Keratinocyte (primary cell): Measurements from ENCODE around the gene RGS13. TPM values are rescaled to one million over a fixed set of nuclear protein-coding genes. Genes with fewer than 3 reads are reported as not detected.

Source experiments
- DNase-seq: peaks from one replicate; pipeline ENCODE4 v3.0.0-alpha.2; 2011; ENCODE audit warnings: low read depth, missing footprints, low spot score
- FAIRE-seq: peaks from 2 replicates; lab custom pipeline; 2011; peaks lifted over from hg19 to GRCh38; lab: Jason Lieb, UNC
- H2AFZ ChIP-seq: 2 replicates; pipeline ENCODE4 v1.6.0; 2012; ENCODE audit warnings: low read length, control low read depth, inconsistent platforms; ENCODE audit not compliant: control insufficient read depth
- H3K27ac ChIP-seq: 2 replicates; pipeline ENCODE4 v1.5.1; 2011; ENCODE audit warnings: low read length; ENCODE audit not compliant: control insufficient read depth, insufficient read depth
- H3K27me3 ChIP-seq: 3 replicates; pipeline ENCODE4 v1.6.0; 2011; ENCODE audit warnings: low read length; ENCODE audit not compliant: control insufficient read depth, insufficient read depth; ENCODE audit errors: extremely low read depth
- H3K36me3 ChIP-seq, 2 experiments: 2 replicates in 1 of 2; 3 replicates in 1 of 2; pipeline ENCODE4 v1.5.1; 2011; ENCODE audit warnings: low read length in 2 of 2, mild to moderate bottlenecking in 1 of 2; ENCODE audit not compliant: control insufficient read depth in 2 of 2, insufficient read depth in 2 of 2; ENCODE audit errors: extremely low read depth in 1 of 2
- H3K4me1 ChIP-seq: 3 replicates; pipeline ENCODE4 v1.5.1; 2011; ENCODE audit warnings: low read length; ENCODE audit not compliant: control insufficient read depth, insufficient read depth; ENCODE audit errors: extremely low read depth
- H3K4me2 ChIP-seq: 3 replicates; pipeline ENCODE4 v1.6.0; 2011; ENCODE audit warnings: low read depth, low read length; ENCODE audit not compliant: control insufficient read depth, insufficient read depth; ENCODE audit errors: extremely low read depth
- H3K4me3 ChIP-seq, 3 experiments: fragments of 200-600 bp in 1 of 3; sonication (generic) in 1 of 3; 2 replicates in 2 of 3; 3 replicates in 1 of 3; pipeline ENCODE4 v1.5.1; 2011 to 2016; ENCODE audit warnings: low read length in 3 of 3, mild to moderate bottlenecking in 3 of 3, control low read depth in 2 of 3, inconsistent platforms in 1 of 3, low read depth in 1 of 3, mixed read lengths in 1 of 3, mixed run types in 1 of 3, moderate library complexity in 1 of 3; ENCODE audit not compliant: control insufficient read depth in 2 of 3, insufficient read depth in 2 of 3; ENCODE audit errors: extremely low read depth in 1 of 3
- H3K79me2 ChIP-seq: 2 replicates; pipeline ENCODE4 v1.6.0; 2012; ENCODE audit warnings: low read length; ENCODE audit not compliant: control insufficient read depth, insufficient read depth
- H3K9ac ChIP-seq: 3 replicates; pipeline ENCODE4 v1.6.0; 2011; ENCODE audit warnings: low read length; ENCODE audit not compliant: control insufficient read depth, insufficient read depth; ENCODE audit errors: extremely low read depth
- H3K9me1 ChIP-seq: 3 replicates; pipeline ENCODE4 v1.6.0; 2011; ENCODE audit warnings: low read length; ENCODE audit not compliant: control insufficient read depth, insufficient read depth; ENCODE audit errors: extremely low read depth
- H3K9me3 ChIP-seq: 2 replicates; pipeline ENCODE4 v1.5.1; 2012; ENCODE audit warnings: low read depth, low read length; ENCODE audit not compliant: control insufficient read depth
- H4K20me1 ChIP-seq: 3 replicates; pipeline ENCODE4 v1.6.0; 2011; ENCODE audit warnings: low read length; ENCODE audit not compliant: control insufficient read depth, insufficient read depth; ENCODE audit errors: extremely low read depth
- CTCF ChIP-seq, 3 experiments: IDR thresholded peaks in 1 of 3; conservative IDR thresholded peaks in 1 of 3; optimal IDR thresholded peaks in 1 of 3; 2 replicates in 2 of 3; 3 replicates in 1 of 3; pipeline versions ENCODE3 to v1.5.1; 2011; ENCODE audit warnings: low read length in 3 of 3, mild to moderate bottlenecking in 3 of 3, moderate library complexity in 2 of 3, control low read depth in 1 of 3, inconsistent platforms in 1 of 3; ENCODE audit not compliant: insufficient read depth in 2 of 3; ENCODE audit errors: extremely low read depth in 1 of 3
- EZH2 ChIP-seq: IDR thresholded peaks from one replicate; pipeline ENCODE4 v1.6.1; 2012; ENCODE audit warnings: inconsistent platforms, mild to moderate bottlenecking, low read length, moderate library complexity
- dilution Hi-C: fragments of 300-500 bp; cut with MboI; formaldehyde crosslinking; loops from one replicate; pipeline ENCODE4 v1.7.0; 2020; ENCODE audit warnings: low sequenced_read_pairs; ENCODE audit not compliant: extremely low pct_ligation_motif_present
- polyA plus RNA-seq, 5 experiments: library from polyadenylated mRNA; depleted of rRNA in 3 of 5; stranded (reverse) in 3 of 5; stranded (forward) in 1 of 5; unstranded in 1 of 5; fragments of >200 nt; gene quantifications; 1 replicate in 1 of 5; 2 replicates in 3 of 5; 3 replicates in 1 of 5; pipeline versions ENCODE4 v1.2.1 to v1.2.3, GENCODE V29; 2011 to 2012; ENCODE audit warnings: missing spikeins in 2 of 5, low read depth in 1 of 5, low replicate concordance in 1 of 5

Gene RGS13
- polyA plus RNA-seq, 1 donor (not counting 4 experiments of a cell fraction or from before 2014, with no cell fraction given), result not detected

- no peak for DNase-seq
- Histone ChIP-seq H3K4me3 (no peak overlapping the region), H3K9me3 (no peaks in the 10 kb centered on the region), H3K27me3 (no peaks in the 10 kb centered on the region), H3K27ac (no peak overlapping the region), H3K4me2 (no peak overlapping the region), H3K9me1 (no peaks in the 10 kb centered on the region), H3K9ac (no peak overlapping the region), H3K4me1 (peaks cover 8% of the 10 kb centered on the region), H3K79me2 (no peaks in the 10 kb centered on the region), H3K36me3 (no peaks in the 10 kb centered on the region), H4K20me1 (no peaks in the 10 kb centered on the region), H2AFZ (no peak overlapping the region)
- dilution Hi-C loops, result no loop called here
- no peak for TF ChIP-seq CTCF (optimal IDR thresholded peaks at IDR 0.05 in 1 of 3, IDR thresholded peaks at IDR 0.05 in 1 of 3, conservative IDR thresholded peaks at IDR 0.05 in 1 of 3; ENCODE audit: extremely low read depth in 1 of 3, insufficient read depth in 2 of 3, low read length in 3 of 3)
- no peak for TF ChIP-seq EZH2
- no peak for FAIRE-seq
Observed at GRCh38 chr1:192696082-192696481, 60.1 kb downstream of the RGS13 start.

- Histone ChIP-seq H3K27me3 (no peaks in the 10 kb centered on the region), H3K9ac (no peak overlapping the region), H4K20me1 (no peaks in the 10 kb centered on the region), H3K79me2 (no peaks in the 10 kb centered on the region), H3K4me1 (peaks cover 20% of the 10 kb centered on the region), H3K4me3 (no peak overlapping the region), H3K4me2 (no peak overlapping the region), H3K36me3 (no peaks in the 10 kb centered on the region), H3K27ac (no peak overlapping the region), H3K9me3 (no peaks in the 10 kb centered on the region), H3K9me1 (no peaks in the 10 kb centered on the region), H2AFZ (no peak overlapping the region)
- dilution Hi-C loops, result no loop called here
- DNase-seq, result no peak
- TF ChIP-seq CTCF (optimal IDR thresholded peaks at IDR 0.05 in 1 of 3, IDR thresholded peaks at IDR 0.05 in 1 of 3, conservative IDR thresholded peaks at IDR 0.05 in 1 of 3; ENCODE audit: extremely low read depth in 1 of 3, insufficient read depth in 2 of 3, low read length in 3 of 3), result no peak
- FAIRE-seq, result no peak
Observed at GRCh38 chr1:192697771-192698170, 61.8 kb downstream of the RGS13 start.
